ENCODE results near the gene FUT7.

The FUT7 gene

DNA sequence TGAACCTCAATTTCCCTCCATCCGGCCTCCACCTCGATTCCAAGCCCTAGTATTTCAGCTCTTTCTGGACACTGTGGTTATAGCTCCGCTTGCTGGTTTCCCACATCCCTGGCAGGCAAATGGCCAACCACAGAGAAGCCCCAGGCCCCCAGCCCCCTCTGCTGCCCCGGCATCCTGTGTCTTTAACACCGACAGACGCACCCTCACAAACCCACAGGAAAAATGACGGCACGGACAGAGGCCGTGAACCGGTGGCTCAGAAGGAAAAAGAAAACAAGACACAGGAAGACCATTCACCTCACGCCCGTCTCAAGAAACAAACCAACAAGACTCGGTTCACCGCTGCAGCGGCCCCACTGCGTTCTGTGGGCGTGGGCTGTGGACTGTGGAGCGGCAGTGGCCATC lies 34.1 kb downstream of the FUT7 start:
- no peak for DNase-seq

GRCh38 chr9:136997371-136997770 lies 34.5 kb downstream of the FUT7 start:
- DNase-seq = no peak

DNA sequence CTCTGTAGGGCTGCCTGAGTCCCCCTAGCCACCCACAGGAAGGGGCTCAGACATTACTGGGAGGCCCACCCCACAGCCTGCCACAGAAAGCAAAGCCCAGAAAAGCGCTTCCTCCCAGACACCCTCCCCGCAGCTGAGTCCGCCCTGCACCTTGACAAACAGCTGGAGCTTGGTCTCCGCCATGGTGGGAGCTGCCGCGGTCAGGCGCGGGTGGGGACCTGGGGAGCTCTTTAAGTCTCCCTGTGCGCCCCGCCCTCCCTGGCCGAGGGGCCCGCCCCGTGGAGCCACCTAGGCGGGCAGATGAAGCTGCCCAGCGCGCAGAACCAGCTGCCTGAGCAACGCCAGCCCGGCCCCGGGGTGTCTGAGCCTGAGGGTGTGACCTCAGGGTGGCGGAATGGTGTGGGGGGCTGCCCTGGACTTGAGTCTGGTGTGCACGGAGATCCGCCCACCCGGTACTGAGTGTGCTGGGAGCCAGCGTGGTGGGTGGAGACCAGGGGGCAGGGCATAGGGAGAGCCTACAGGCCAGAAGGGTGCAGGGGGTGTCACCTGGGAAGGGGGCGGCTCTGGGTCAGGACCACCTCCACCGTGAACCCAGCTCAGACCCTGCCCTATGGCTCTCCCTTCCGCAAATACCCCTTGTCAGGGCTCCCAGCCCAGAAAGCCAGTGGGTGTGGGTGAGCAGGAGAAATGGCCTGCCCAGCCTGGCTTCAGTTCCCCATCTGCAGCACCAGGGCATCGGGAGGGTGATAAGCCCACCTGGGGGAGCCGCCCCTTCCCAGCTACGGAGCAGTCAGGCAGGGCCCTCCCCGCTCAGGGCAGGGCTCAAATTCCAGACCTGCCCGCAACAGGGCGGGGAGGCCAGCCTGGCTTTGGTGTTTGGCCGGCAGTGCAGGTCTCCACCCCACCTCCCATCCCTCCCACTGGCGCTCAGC lies 35.3 kb downstream of the FUT7 start, which contains the start of gene CLIC3:
TSS of gene CLIC3 (minus strand) at position 208 of the 932 bp plus-strand sequence. CDS start at position 183, 25 bp downstream.
- peak; percentile 87 for DNase-seq

DNA sequence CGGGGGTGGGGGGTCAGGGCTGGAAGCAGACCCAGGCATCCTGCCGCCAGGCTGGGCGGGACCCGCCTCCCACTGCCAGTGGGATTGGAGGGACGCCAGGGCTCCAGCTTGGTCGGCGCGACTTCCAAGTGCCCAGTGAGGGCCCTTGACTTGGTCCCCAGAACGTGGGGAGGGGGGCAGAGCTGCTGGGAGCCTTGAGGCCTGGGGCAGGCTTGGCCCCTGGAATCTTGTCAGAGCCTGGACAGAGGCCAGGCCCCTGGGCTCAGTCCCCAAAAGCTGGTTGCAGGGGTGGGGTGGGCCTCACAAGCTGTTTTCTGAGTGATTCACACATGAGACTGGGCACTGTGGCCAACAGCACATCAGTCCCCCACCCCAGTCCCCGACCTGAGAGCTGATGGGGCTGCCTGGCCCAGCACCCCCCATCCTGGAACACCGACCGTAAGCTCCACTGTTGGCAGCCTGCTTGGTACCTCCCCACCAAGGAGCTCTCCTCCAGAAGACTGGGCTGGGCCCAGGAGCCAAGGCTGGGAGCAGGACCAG lies 36.0 kb downstream of the FUT7 start:
- DNase-seq = no peak

DNA sequence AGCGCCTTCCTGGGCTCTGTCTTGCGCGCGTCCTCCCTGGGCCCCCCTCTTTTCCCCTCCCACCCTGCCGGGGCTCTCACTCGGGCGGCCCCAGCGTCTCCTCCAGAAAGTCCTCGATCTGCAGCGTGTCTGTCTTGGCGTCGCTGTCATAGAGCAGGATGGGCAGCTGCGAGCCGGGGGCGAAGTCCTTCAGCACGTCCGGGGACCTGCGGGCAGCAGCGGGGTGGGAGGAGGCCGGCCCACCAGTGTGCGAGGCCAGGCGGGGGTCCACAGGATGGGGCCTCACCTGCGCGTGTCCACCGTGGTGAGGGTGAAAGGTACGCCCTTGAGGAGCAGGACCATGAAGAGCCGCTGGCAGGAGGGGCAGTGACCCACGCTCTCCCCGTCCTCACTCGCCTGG lies 36.5 kb downstream of the FUT7 start:
- no peak for DNase-seq

- no peak for DNase-seq
These were observed 37.0 kb downstream of the FUT7 start for GRCh38 chr9:136994888-136995230.

DNA sequence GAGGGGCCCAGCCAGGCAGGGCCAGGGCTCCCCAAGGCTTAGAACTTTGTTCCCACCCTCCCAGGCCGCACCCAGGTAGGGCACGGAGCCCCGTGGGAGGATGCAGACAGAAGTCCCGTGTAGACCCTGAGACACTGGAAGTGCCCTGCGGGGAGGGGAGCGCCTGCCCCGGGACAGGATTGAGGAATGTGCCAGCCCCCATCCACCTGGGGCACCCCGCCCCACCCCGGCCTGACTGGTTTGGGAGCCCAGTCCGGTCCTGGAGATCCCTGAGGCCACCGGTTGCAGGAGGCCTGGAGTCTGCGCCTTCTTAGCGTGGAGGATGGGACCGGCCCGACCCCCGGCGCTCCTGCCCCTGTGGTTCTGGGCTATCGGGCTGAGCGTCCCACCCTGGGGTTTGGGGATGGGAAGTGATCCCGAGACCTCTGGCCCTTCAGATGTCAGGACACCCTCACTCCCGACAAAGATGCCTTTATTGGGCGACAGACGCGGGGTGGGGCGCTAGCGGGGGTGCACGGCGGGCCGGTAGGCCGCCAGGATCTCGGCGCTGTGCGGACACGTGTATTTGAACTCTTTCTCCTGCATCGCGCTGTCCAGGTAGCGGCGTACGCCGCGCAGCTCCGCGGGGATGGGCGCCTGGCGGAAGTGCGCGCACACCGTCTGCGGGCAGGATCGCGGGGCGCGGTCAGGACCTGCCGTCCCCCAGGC lies 37.6 kb downstream of the FUT7 start:
- no peak for DNase-seq

DNA sequence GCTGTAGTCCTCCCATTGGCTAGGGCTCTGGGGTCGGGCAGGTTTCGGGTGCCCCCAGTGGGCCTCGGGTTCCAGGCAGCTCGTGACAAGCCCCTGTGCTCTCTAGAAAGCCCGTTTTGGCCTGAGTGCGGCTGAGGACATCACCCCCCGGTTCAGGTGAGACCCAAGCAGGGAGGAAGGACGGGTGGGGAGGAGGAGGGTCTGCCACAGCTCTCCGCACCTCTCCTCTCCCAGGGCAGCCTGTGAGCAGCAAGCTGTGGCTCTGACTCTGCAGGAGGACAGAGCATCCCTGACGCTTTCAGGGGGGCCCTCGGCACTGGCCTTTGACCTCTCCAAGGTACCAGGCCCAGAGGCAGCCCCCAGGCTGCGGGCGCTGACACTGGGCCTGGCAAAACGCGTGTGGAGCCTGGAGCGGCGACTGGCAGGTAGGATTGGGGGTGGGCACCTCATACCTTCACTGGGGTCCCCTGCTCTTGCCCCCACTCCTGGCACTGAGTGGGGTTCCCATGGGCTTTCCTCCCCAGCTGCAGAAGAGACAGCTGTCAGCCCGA lies 39.0 kb downstream of the FUT7 start:
- DNase-seq = no peak

GRCh38 chr9:136991993-136992818 lies 39.7 kb downstream of the FUT7 start, which contains the start of gene PAXX:
Gene PAXX (plus strand): TSS chr9:136992422. CDS start chr9:136992444, 22 bp downstream.
- peak; percentile 93 for DNase-seq

DNA sequence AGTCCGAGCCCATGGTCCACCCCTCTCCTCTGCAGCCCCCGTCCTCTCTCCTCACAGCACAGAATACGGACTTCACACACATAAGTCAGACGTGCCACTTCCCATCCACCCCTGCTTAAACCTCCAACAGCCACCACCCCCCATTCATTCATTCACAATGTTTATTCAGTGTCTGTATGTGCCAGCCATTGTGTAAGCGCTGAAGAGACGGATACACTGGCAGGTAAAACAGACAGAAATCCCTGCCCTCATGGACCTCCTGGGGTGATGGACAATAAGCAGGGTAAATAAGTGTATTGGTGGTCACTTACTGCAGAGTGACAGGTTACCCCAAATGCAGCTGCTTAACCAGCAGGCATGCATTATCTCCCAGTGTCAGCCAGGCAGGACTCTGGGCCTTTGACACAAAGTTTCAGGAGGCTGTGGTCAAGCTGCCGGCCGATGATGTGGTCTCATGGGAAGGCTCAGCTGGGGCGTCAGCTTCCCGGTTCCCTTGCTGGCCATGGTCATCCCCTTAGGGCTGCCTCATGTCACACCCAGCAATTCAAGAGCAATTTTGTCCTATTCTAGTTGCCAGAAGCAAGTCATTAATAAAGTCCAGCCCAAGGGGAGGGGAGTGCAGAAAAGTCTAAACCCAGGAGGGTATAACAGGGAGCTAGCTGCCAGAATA lies 41.5 kb downstream of the FUT7 start:
- DNase-seq = no peak

DNA sequence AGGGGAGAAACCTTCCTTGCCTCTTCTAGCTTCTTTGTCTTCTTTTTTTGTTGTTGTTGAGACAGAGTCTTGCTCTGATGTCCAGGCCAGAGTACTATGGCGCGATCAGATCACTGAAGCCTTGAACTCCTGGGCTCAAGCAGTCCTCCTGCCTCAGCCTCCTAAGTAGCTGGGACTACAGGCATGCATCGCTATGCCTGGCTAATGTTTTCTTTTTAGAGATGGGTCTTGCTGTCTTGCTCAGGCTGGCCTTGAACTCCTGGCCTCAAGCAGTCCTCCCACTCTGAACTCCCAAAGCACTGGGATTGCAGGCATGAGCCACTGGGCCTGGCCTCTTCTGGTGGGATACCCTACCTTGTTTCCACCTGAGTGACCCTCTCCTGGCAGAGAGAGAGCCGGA lies 43.0 kb downstream of the FUT7 start:
- DNase-seq = no peak

DNA sequence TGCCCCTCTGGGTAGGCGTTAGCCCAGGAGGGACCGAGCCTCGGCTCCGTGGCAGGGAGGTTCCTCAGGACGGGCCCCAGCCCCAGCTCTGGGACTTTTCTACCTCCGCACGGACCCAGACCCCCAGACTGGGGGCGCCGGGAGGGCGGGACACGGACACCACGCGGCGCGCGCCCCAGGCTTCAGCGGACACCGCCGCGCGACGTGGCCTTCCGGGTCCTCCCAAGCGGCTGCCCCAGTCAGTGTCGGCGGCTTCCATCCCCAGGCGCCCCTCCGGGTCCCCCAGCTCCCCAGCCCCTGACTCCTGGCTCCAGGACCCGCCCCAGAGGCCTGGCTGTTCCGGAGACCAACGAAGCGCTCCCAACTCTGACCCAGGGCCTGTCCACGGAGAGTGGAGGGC lies 46.0 kb downstream of the FUT7 start:
- no peak for DNase-seq

- DNase-seq = no peak
These were observed 46.8 kb downstream of the FUT7 start for GRCh38 chr9:136985027-136985602.

DNA sequence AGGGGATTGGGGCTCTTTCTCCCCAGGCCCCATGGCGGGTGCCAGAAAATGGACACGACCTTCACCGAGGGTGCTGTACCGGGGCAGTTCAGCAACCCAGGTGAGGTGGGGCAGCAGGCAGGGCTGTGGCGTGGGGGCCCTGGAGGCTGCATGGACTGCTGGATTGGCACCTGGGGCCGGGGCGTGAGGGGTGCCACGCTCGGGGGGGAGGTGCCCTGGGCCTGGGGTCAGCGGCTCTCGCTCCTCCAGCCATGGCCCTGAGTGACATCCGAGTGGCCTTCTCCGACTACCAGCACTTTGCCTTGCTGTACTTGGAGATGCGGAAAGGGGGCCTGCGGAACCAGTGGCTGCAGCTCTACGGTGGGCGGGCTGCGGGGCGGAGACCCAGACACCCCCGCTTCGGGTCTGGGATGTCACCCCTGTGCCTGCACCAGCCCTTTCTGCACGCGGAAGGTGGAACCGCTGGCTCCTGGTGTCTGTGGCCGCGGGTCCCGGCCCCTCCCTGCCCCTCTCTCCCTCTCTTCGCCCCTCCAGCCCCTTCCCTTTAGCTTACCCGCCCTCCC lies 47.3 kb downstream of the FUT7 start:
- no peak for DNase-seq

DNA sequence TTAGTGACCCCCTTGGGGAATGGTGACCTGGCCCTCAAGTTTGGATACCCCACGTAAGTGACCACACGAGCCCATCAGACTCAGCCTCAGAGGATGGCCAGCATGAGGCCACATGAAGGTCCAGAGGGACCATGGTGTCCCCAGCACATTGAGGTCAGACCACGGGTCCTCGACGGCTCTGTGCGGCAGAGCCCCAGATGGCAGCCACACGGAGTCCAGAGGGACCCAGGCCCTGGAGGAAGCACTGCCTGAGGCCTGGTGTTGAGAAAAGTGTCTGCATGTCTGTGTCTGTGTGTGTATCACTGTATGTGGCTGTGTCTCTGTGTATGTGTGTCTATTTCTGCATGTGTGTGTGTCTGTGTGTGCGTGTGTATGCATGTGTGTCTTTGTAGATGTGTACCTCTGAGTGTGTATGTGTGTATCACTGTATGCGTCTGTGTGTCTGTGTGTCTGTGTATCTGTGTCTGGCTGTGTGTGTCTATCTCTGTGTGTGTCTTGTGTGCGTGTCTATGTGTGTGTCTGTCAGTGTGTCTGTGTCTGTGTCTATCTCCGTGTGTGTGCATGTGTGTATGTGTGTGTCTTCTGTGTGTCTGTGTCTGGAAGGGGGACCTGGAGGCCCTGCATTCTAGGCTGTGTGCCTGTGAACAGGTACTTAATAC lies 48.1 kb downstream of the FUT7 start:
- DNase-seq = no peak

DNA sequence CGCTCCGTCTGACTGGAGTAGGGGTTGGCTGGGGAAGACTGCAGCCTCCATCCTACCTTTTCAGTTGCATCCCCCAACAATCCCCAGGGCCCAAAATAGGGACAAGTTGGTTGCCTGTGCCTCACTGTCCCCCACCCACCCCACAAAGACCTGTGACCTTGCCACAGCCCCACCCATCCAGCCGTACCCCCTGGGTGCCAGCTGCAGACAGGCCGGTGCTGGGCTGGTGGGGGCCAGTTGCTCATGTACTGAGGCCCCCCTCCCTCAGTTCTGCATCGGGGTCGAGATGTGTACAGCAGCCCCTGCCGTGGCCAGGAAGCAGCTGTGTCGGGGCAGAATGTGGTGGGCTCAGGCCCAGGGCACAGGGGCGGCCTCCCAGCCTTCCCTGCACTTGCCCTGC lies 48.7 kb downstream of the FUT7 start:
- no peak for DNase-seq

GRCh38 chr9:136982232-136983051 lies 49.4 kb downstream of the FUT7 start, which contains the start of gene LCNL1:
Gene LCNL1 (plus strand): TSS chr9:136982993. CDS start chr9:136983587, 594 bp downstream.
- DNase-seq = no peak

GRCh38 chr9:136981588-136982231 lies 50.2 kb downstream of the FUT7 start:
- no peak for DNase-seq
